HK-2 (cell line): Measurements from ENCODE around the gene PEMT.
A peak's percentile ranks its signal among the peaks of the same experiment; 100 is the strongest.

ENCODE experiments used
- DNase-seq: peaks from one replicate; pipeline ENCODE4 v3.0.0-alpha.2; 2018; ENCODE audit not compliant: unreplicated experiment

The PEMT gene

DNA sequence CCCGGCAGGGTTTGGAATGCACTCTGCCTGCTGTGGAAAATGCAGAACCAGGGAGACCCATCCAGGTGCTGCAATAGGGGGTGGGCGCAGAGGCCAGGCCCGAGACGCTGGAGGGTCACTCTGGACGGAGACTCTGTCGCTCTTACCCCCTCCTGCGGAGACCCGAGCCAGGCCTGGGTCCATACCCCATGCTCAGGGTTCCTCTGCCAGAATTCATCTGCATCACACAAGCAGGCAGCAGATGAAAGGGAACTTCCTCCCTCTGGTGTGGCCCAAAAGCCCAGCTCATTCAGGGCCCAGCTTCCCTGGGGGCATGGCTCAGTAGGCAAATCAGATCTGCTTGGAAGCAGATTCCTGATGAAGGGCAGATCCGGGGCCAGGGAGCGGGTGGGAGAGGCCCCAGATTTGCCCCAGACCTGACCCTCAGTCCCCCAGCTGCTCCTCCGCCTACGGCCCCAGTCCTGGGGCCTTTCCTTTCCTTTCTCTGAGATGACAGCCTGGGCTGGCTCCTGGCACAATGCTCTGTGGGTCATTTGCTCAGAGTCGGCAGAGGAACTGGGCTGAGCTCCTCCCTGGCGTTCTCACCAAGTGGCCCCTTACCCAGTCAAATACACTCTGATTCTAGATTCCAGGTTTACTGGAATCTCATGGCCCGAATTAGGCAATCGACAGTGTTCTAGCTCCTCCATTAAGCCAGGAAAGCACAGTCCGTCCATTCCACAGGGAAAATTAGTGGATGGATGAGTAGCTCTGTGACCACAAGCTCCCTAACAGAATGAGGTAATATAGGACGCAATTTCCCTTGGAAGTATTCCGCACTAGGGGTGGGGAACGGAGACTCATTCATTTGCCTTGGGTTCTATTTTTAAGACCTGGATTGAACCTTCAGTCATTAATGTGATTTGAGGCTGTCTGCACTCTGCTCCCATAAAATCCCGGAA, 76.2 kb downstream of the PEMT start:
- DNase-seq = peak; percentile 36

DNA sequence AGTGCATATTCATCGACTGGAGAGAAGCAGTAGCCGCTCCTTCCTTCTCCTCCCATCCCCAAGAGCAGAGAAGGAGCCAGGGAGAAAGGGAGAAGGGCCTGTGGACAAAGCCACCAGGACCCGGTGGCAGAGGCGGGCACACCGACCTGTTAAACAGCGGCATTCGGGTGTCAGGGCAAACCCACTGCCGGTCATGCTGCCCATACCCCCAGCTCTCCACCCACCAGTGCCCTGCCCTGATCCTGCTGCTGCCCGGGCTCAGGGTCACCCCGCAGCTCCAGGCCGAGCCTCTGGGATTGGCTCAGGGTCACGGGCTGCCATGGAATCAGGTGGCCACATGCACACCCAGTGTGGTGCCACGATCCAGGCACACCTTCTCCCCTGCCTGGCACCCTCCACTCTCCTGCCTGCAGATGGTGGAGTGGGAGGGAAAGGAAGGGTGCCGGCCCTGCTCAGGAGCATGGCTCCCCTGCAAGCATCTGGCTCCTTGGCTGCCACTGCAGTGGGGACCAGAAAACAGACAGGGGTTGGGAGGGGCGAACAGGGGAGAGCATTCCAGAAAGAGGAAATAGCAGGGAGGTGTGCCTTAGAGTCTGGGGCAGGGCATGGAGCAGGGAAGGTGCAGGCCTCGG, 77.0 kb downstream of the PEMT start:
- DNase-seq = no peak

DNA sequence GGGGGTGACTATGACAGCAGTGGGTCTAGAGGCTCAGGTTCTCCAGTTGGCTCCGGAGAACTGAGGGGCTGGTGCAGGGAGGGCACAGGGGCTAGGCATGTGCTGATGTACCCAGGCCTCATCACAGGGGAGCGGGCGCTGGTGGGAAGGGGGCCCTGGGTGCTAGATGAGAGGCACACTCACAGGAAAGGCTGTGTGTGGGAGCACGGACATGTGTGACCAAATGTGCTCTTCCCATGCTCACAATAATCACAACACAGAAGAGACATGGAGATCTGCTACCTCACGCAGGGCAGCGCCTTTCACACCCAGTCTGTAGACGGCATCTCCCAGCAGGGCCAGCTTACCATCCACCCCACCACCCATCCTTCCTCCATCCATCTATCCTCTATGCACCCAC, 77.9 kb downstream of the PEMT start:
- no peak for DNase-seq

GRCh38 chr17:17512866-17513265, 78.6 kb downstream of the PEMT start:
- DNase-seq = no peak

GRCh38 chr17:17511881-17512858, 79.3 kb downstream of the PEMT start:
- peak; percentile 90 for DNase-seq

GRCh38 chr17:17511293-17511741, 80.2 kb downstream of the PEMT start:
- no peak for DNase-seq

DNA sequence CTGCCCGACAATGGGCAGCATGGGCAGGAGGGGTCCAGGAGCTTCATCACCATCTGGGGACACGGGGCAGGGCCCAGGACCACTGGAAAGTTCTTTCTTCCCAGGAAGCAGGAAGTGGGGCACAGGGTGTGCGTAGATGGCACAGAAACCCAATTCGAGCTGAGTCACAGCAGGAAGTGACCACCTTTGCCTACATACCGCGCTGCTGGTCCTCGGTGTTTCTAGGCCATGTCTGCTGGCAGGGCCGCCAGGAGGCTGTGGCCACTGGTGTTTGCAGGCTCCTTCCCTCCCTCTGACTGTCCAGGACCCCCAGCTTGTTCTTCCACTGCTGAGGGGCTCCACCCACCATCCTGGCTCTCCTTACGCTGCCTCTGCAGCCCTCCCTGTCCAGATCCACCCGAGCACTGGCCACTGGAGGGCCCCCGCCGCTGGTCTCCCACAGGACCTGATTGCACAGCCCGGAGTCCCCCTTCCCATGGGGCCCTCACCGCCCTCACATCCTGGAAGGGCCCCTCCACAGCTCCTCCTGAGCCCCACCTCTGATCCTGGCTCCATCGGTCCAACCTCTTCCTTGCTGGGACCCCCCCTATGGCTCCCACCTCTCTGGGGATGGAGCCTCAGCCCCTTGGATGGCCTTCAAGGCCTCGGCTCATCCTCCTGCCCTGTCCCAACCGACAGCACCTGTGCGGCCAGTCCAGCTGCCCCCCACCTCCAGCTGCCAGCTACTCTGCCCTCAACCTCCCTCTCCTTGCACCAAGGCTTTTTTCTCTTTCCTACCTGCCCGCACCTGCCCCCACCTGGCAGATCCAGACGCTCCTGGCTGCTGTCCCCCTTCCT, 80.8 kb downstream of the PEMT start:
- no peak for DNase-seq

GRCh38 chr17:17509601-17510425, 81.7 kb downstream of the PEMT start:
- no peak for DNase-seq

- DNase-seq = no peak
These were observed 82.6 kb downstream of the PEMT start for GRCh38 chr17:17508646-17509591.

DNA sequence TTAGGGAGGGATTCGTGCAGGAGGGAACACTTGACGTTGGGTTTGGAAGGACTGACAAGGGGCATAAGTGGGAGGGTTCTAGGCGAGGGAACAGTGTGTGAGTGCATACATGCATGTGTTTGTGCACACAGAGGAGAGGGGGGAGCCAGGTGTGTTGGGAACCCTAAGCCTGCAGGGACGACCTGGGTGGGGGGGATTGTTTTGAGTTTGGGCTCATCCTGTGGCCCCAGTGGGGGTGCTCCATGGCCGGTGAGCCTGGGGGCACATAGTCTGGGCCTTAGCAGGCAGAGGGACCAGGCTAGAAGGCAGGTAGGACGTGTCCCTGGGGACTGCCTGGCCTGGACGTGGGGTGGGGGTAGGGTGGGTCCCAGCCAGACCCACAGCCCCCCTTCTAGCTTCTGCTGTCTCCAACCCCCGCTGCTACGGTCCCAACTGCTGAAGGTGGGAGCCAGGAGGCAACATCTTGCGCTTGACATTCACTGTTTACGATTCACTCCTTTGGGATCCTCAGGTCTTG, 83.4 kb downstream of the PEMT start:
- no peak for DNase-seq

- DNase-seq = no peak
These were observed 84.0 kb downstream of the PEMT start for GRCh38 chr17:17507465-17508011.

- DNase-seq = no peak
These were observed 84.5 kb downstream of the PEMT start for GRCh38 chr17:17506893-17507464.

DNA sequence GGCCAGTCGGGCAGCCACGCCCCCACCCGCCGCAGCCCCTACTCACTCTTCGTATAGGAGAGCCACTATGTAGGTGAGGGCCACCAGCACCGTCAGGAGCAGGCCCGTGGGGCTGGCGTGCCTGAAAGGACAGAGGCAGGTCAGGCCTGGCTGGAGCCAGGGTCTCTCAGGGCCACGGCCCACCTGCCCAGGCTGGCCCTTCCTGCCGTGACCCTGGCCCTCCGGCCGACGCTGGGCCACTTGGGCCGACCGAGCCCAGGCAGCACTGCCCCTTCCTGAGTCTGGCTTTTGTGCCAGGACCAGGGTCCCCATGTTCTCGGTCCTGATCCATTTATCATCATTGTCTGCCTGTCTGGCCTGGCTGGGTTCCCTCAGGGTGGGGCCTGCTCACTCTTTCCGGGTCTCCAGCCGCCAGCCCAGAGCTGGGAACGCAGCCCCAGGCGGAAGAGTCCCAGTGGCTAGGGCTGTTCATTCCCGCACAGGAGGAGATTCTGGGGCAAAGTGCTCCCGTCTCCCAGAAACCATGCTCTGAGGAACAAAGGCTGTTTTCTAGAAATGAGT, 85.2 kb downstream of the PEMT start:
- no peak for DNase-seq

DNA sequence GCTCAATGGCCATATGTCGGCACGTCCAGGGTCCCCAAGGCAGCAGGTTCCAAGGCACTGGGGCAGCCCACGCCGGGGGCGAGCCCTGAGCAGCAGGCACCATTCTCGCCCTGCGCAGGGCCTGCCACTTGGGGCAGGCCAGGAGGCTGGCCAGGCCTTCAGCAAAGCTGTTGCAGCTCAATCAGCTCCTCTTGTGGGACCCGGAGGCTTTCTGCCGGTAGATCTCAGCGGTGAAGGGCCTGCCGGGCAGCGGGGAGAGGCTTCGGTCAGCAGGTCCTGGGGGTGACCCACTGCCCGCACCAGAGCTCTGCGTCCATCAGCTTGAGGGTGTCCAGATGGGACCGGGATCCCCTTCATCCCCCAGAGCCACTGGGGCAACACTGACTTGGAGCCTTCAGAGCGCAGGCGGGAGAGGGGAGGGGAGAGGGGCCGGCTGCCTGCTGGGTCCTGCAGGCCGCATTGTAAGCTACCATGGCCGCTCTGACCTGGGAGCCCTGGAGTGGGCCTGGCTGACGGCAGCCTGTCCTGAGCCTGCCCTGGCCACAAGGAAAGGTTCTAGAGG, 85.8 kb downstream of the PEMT start:
- no peak for DNase-seq

GRCh38 chr17:17505151-17505550, 86.4 kb downstream of the PEMT start:
- DNase-seq = no peak

DNA sequence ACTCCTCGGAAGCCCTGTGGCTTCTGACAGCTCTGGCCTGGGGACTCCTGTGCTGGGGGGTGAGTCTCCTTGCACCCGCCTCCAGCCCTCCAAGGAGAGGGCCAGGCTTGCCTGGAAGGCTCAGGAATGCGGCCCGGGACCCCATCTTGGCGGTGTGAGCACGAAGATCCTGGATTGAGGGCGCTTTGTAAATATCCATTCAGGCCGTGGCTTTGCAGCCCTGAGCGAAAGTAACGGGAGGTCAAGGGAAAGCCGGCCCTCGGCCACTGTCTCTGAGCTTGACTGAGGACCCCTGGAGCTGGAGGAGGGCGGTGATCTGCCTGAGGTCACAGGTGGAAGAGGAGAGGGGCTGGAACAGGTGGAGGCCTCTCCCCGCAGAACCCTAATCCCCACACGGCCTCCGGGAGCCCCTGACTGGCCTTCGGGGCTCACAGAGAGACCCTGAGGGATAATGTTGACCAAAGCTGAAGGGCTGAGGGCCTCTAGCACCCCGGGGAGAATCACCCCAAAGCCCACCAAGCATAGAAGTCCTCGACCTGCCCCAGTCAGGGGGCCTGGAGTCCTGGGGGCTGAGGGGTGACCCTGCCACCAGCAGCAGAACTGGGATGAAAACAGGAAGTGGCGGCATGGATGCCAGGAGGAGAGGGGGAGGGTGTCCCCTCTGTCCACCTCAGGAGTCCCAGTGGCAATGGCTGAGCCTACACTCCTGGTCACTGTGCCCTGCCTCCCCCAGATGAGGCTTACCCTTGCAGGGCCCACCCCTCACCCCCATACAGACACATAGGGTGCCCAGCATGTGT, 87.0 kb downstream of the PEMT start:
- no peak for DNase-seq
